HG02798 (cell line): Measurements from ENCODE around the gene MAGEA3.
"Not testable (repeated sequence)": the region's sequence is repeated elsewhere in the genome, so short reads cannot be mapped to it uniquely, and the experiment has no call there.

Source experiments
- ATAC-seq: cut with Tn5 transposase; IDR thresholded peaks from one replicate; pipeline ENCODE4 v1.9.1; 2021; ENCODE audit warnings: mild to moderate bottlenecking; ENCODE audit not compliant: unreplicated experiment, poor library complexity

The MAGEA3 gene

DNA sequence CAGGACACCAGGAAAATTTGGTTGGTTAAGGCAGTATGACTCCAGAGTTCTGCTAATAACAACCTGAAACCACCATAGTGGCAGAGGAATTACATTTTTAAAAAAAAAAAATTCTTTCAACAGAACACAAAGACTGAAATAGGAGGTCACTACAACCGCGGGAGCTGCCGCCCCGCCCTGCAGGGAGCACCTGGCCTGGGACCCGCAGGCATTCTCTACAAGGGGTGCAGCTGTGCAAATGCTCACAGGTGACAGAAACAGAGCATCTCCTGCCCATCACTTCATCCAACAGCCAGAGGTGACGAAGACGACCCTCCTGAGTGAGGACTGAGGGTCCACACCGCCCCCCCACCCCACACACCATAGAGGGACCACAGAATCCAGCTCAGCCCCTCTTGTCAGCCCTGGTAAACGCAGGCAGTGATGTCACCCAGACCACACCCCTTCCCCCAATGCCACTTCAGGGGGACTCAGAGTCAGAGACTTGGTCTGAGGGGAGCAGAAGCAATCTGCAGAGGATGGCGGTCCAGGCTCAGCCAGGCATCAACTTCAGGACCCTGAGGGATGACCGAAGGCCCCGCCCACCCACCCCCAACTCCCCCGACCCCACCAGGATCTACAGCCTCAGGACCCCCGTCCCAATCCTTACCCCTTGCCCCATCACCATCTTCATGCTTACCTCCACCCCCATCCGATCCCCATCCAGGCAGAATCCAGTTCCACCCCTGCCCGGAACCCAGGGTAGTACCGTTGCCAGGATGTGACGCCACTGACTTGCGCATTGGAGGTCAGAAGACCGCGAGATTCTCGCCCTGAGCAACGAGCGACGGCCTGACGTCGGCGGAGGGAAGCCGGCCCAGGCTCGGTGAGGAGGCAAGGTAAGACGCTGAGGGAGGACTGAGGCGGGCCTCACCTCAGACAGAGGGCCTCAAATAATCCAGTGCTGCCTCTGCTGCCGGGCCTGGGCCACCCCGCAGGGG lies at the start of gene MAGEA3:
Gene MAGEA3, plus strand, starts transcription at position 843 of the 980 bp plus-strand sequence. CDS start 2,039 bp downstream, outside the sequence.
- not testable (repeated sequence) for ATAC-seq

GRCh38 chrX:152652060-152652459 lies 46.5 kb upstream of the MAGEA3 start:
- no peak for ATAC-seq

DNA sequence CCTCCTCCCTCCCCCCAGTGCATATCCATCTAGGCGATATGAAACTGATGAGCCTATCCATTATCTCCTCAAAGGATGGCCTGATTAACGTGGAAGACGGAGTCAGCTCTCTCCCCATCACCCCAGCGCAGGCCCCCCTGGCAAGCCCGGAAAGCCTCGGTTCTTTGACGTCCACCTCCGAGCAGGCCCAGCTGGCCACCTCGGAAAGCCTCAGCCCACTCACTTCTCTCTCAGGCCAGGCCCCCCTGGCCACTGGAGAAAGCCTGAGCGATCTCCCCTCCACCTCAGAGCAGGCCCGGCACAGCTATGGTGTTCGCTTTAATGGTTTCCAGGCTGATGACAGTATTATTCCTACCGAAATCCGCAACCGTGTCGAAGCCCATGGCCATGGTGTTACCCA lies 46.1 kb upstream of the MAGEA3 start:
- no peak for ATAC-seq

- ATAC-seq = no peak
Measured at GRCh38 chrX:152656087-152656486, 42.5 kb upstream of the MAGEA3 start.

- ATAC-seq = no peak
Measured at GRCh38 chrX:152656890-152657289, 41.7 kb upstream of the MAGEA3 start.

GRCh38 chrX:152658302-152658701 lies 40.3 kb upstream of the MAGEA3 start:
- ATAC-seq = no peak

GRCh38 chrX:152663086-152663485 lies 35.5 kb upstream of the MAGEA3 start:
- ATAC-seq = no peak

DNA sequence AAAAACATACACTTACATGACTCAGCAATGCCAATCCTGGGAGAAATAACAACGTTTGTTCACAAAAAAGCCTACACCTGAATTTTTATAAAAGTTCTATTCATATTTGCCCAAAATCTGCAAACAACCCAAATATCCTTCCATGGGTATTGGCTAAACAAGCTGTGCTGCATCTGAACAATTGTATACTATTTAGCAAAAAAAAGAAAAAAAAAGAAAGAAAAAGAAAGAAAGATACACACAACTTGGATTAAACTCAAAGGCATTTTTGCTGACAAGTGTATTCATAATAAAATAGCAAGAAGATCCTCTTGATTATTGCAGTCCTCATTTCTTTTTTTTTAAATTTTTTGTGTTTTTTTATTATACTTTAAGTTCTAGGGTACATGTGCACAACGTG lies 24.5 kb upstream of the MAGEA3 start:
- ATAC-seq = no peak

- not testable (repeated sequence) for ATAC-seq
Measured at GRCh38 chrX:152674652-152675051, 23.9 kb upstream of the MAGEA3 start.

- ATAC-seq = peak; percentile 84
Measured at GRCh38 chrX:152681012-152681411, 17.6 kb upstream of the MAGEA3 start.

- ATAC-seq = not testable (repeated sequence)
Measured at GRCh38 chrX:152700390-152700789, 1.8 kb downstream of the MAGEA3 start.

- ATAC-seq = not testable (repeated sequence)
Measured at GRCh38 chrX:152706500-152706899, 7.9 kb downstream of the MAGEA3 start.

DNA sequence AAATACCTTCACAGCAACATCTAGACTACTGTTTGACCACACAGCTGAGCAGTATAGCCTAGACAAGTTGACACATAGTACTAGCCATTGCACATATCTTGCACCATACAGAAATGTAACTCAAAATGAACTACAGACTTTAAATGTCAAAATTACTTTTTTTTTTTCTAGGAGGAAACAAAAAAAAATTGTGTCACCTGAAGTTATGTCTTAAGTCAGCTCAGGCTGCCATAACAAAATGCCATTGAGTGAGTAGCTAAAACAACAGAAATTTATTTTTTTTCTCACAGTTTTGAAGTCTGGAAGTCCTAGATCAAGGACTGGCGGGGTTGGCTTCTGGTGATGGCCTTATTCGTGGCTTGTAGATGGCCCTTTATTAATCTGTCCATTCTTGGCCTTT lies 10.6 kb downstream of the MAGEA3 start, which contains the start of gene CSAG2:
Gene CSAG2, minus strand, starts transcription at position 101 of the 400 bp plus-strand sequence. CDS start 161 bp downstream, outside the sequence.
- ATAC-seq = not testable (repeated sequence)

- not testable (repeated sequence) for ATAC-seq
Measured at GRCh38 chrX:152713195-152713594, 14.6 kb downstream of the MAGEA3 start.

- ATAC-seq = not testable (repeated sequence)
Measured at GRCh38 chrX:152713815-152714787, 15.5 kb downstream of the MAGEA3 start, which contains the start of gene MAGEA2B. TSS of gene MAGEA2B (plus strand) at chrX:152714628. CDS start at chrX:152717107, 2,479 bp downstream.

DNA sequence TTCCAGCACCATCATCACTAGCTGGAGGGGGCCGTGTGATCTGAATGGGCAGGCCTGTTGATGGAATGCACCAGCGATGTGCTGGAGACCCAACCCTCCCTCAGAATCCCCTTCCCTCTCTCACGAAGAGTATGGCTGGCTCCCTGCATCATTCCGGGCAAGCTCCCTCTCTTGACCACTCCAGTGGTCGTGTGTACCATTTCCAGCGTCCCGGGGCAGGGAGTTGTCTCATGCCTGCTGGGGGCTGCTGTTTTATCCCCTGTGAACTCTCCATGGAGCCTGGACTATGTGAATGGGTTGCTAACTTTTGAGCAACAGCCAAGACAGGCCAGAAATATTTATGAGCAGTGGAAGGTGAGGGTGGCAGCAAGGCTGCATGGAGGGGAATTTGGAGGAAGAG lies 26.8 kb downstream of the MAGEA3 start:
- ATAC-seq = no peak

DNA sequence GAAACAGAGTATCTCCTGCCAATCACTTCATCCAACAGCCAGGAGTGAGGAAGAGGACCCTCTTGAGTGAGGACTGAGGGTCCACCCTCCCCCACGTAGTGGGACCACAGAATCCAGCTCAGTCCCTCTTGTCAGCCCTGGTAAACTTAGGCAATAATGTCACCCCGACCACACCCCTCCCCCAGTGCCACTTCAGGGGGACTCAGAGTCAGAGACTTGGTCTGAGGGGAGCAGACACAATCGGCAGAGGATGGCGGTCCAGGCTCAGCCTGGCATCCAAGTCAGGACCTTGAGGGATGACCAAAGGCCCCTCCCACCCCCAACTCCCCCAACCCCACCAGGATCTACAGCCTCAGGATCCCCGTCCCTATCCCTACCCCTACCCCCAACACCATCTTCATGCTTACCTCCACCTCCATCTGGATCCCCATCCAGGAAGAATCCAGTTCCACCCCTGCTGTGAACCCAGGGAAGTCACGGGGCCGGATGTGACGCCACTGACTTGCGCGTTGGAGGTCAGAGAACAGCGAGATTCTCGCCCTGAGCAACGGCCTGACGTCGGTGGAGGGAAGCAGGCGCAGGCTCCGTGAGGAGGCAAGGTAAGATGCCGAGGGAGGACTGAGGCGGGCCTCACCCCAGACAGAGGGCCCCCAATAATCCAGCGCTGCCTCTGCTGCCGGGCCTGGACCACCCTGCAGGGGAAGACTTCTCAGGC lies 34.8 kb downstream of the MAGEA3 start, which contains the start of the genes CSAG1 and MAGEA12:
Gene CSAG1, minus strand, starts transcription at position 461 of the 715 bp plus-strand sequence. CDS start 1,261 bp downstream, outside the sequence.
Gene MAGEA12, plus strand, starts transcription at position 497 of the 715 bp plus-strand sequence. CDS start 2,405 bp downstream, outside the sequence.
- no peak for ATAC-seq

DNA sequence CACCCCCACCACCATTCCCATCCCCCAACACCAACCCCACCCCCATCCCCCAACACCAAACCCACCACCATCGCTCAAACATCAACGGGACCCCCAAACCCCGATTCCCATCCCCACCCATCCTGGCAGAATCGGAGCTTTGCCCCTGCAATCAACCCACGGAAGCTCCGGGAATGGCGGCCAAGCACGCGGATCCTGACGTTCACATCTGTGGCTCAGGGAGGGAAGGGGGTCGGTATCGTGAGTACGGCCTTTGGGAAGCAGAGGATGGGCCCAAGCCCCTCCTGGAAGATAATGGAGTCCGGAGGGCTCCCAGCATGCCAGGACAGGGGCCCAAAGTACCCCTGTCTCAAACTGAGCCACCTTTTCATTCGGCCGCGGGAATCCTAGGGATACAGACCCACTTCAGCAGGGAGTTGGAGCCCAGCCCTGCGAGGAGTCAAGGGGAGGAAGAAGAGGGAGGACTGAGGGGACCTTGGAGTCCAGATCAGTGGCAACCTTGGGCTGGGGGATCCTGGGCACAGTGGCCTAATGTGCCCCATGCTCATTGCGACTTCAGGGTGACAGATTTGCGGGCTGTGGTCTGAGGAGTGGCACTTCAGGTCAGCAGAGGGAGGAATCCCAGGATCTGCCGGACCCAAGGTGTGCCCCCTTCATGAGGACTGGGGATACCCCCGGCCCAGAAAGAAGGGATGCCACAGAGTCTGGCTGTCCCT lies 35.7 kb downstream of the MAGEA3 start:
- ATAC-seq = not testable (repeated sequence)

GRCh38 chrX:152735101-152735500 lies 36.5 kb downstream of the MAGEA3 start:
- ATAC-seq = no peak
